Stimulated activated naive CD8-positive, alpha-beta T cell treated with anti-CD3 and anti-CD28 coated beads, Interleukin-15, amount 100 ng/mL, for 72 hours (primary cell): ENCODE data around the gene ANAPC13.

Source experiments
- ATAC-seq: fragments of 150-1000 bp; cut with Tn5 transposase; 2 replicates; pipeline ENCODE4 v1.10.0; 2021; ENCODE audit warnings: mild to moderate bottlenecking, moderate library complexity
- DNase-seq, 2 donors: peaks; one replicate each; pipeline ENCODE4 v3.0.0; 2021 to 2022
- H3K27ac Mint-ChIP-seq, 2 donors: one replicate each; pipeline ENCODE4 v1.8.0; 2022; ENCODE audit warnings: mild to moderate bottlenecking in 2 of 2, mixed read lengths in 2 of 2, moderate library complexity in 2 of 2
- H3K27me3 Mint-ChIP-seq: one replicate; pipeline ENCODE4 v1.8.0; 2022; ENCODE audit warnings: mixed read lengths
- H3K4me1 Mint-ChIP-seq: one replicate; pipeline ENCODE4 v1.8.0; 2022; ENCODE audit warnings: mild to moderate bottlenecking, mixed read lengths
- H3K4me3 Mint-ChIP-seq, 2 donors: one replicate each; pipeline ENCODE4 v1.8.0; 2022; ENCODE audit warnings: mild to moderate bottlenecking in 2 of 2, mixed read lengths in 2 of 2, moderate library complexity in 1 of 2
- H3K9me3 Mint-ChIP-seq, 2 donors: one replicate each; pipeline ENCODE4 v1.8.0; 2022; ENCODE audit warnings: mixed read lengths in 2 of 2

The ANAPC13 gene

GRCh38 chr3:134445636-134446035 lies 40.1 kb downstream of the ANAPC13 start:
- no peak for ATAC-seq
- peaks cover 0 to 17% of the 10 kb centered on the region in 2 donors for H3K9me3 Mint-ChIP-seq
- H3K27me3 Mint-ChIP-seq, result peaks cover 52% of the 10 kb centered on the region
- no peak for DNase-seq
- H3K4me1 Mint-ChIP-seq, result no peaks in the 10 kb centered on the region
- H3K4me3 Mint-ChIP-seq, result no peak overlapping the region
- H3K27ac Mint-ChIP-seq, result no peak overlapping the region

DNA sequence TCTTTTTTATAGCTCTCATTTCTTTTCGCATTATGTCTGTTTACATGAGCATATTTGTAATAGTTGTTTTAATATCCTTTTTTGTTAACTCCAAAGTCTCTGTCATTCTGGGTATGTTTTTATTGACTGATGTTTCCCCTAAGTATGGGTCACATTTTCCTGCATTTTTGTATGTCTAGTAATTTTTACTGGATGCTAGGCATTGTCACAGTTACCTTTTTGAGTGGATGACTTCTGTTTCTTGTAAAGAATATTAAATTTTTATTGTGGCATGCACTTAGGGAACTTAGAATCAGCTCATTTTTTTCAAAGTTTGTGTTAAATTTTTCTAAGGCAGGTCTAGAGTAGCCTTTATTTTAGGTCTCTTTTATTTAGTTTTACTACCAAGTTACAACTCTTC lies 40.7 kb downstream of the ANAPC13 start:
- no peak overlapping the region for H3K4me3 Mint-ChIP-seq
- peaks cover 57% of the 10 kb centered on the region for H3K27me3 Mint-ChIP-seq
- no peak for DNase-seq
- H3K4me1 Mint-ChIP-seq, result no peaks in the 10 kb centered on the region
- peaks cover 0 to 17% of the 10 kb centered on the region in 2 donors for H3K9me3 Mint-ChIP-seq
- no peak overlapping the region for H3K27ac Mint-ChIP-seq
- ATAC-seq, result no peak

DNA sequence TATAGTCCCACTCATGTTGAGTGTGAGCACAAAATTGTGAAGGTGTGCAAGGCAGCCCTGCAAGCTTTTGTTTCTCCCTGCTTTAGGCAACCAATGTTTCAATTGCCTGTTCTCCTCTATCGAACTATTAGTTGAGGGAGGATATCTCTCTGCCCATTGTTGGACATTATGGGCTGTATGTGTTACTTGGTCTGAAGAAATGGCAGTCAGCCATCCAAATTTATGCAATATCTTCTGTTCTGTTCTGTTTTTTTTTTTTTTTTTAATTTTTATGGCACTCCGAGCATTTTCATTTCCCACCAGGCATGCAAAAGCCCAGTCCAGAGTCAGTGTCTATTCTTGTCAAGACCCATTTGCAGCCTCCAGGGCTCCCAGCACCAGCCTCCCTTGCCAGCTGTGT lies 44.0 kb downstream of the ANAPC13 start:
- Mint-ChIP-seq H3K27ac (peak overlapping the region in 1 of 2 donors; percentile 44), H3K9me3 (peaks cover 0 to 17% of the 10 kb centered on the region in 2 donors), H3K27me3 (peaks cover 61% of the 10 kb centered on the region), H3K4me1 (no peaks in the 10 kb centered on the region), H3K4me3 (no peak overlapping the region)
- DNase-seq, result no peak
- ATAC-seq, result no peak

GRCh38 chr3:134441321-134441720 lies 44.5 kb downstream of the ANAPC13 start:
- ATAC-seq (no peak), DNase-seq (no peak)
- Mint-ChIP-seq H3K27ac (no peak overlapping the region), H3K4me3 (no peak overlapping the region), H3K4me1 (no peaks in the 10 kb centered on the region), H3K27me3 (peaks cover 56% of the 10 kb centered on the region), H3K9me3 (peaks cover 0 to 17% of the 10 kb centered on the region in 2 donors)

DNA sequence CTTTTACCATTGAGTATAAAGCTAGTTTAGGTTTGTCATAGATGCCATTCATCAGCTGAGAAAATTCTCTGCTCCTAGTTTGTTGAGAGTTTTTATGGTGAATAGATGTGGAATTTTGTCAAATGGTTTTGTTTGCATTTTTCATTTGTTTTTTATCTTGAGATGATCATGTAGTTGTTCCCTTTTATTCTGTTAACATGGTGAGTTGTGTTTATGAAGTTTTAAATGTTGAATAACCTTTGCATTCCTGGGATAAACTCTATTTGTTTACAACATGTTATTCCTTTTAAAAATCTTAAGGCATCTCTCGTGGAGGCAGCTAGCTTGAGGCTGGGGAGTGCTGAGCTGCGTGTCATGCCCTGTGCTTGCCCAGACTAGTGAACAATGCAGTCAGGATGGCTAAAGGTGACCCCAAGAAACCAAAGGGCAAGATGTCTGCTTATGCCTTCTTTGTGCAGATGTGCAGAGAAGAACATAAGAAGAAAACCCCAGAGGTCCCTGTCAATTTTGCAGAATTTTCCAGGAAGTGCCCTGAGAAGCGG lies 48.5 kb downstream of the ANAPC13 start:
- H3K27me3 Mint-ChIP-seq, result peaks cover 43% of the 10 kb centered on the region
- DNase-seq, result no peak
- no peaks in the 10 kb centered on the region for H3K4me1 Mint-ChIP-seq
- no peak for ATAC-seq
- H3K9me3 Mint-ChIP-seq, result no peaks in the 10 kb centered on the region
- H3K4me3 Mint-ChIP-seq, result no peak overlapping the region
- no peak overlapping the region for H3K27ac Mint-ChIP-seq

- Mint-ChIP-seq H3K27ac (no peak overlapping the region), H3K4me1 (no peaks in the 10 kb centered on the region), H3K9me3 (no peaks in the 10 kb centered on the region), H3K27me3 (peaks cover 47% of the 10 kb centered on the region), H3K4me3 (no peak overlapping the region)
- no peak for DNase-seq
- ATAC-seq, result no peak
Observed at GRCh38 chr3:134432236-134432635, 53.5 kb downstream of the ANAPC13 start.

GRCh38 chr3:134430950-134431445 lies 54.8 kb downstream of the ANAPC13 start:
- no peak overlapping the region for H3K4me3 Mint-ChIP-seq
- H3K4me1 Mint-ChIP-seq, result no peaks in the 10 kb centered on the region
- no peak for ATAC-seq
- DNase-seq, result no peak
- H3K9me3 Mint-ChIP-seq, result no peaks in the 10 kb centered on the region
- H3K27me3 Mint-ChIP-seq, result peaks cover 46% of the 10 kb centered on the region
- no peak overlapping the region for H3K27ac Mint-ChIP-seq

DNA sequence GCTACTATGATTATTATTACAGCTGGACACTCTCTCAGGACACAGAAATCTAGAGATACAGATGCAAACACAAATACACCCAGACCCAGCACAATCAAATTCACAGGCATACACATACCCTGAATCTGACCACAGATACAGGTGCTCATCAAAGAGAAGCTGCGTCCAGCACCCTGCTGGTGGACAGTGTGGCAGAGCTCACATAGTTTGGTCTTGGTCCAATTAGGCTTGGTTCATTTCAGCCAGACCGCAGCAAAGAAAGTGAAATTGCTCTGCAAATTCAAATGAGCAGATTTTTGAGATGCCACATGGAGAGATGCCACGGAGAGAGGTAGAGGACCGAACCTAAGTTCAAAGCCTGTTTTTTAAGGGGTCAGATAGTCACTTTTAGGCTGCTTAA lies 55.6 kb downstream of the ANAPC13 start:
- no peaks in the 10 kb centered on the region for H3K4me1 Mint-ChIP-seq
- ATAC-seq, result no peak
- no peak overlapping the region for H3K4me3 Mint-ChIP-seq
- no peak for DNase-seq
- H3K9me3 Mint-ChIP-seq, result no peaks in the 10 kb centered on the region
- H3K27ac Mint-ChIP-seq, result no peak overlapping the region
- peaks cover 46% of the 10 kb centered on the region for H3K27me3 Mint-ChIP-seq

DNA sequence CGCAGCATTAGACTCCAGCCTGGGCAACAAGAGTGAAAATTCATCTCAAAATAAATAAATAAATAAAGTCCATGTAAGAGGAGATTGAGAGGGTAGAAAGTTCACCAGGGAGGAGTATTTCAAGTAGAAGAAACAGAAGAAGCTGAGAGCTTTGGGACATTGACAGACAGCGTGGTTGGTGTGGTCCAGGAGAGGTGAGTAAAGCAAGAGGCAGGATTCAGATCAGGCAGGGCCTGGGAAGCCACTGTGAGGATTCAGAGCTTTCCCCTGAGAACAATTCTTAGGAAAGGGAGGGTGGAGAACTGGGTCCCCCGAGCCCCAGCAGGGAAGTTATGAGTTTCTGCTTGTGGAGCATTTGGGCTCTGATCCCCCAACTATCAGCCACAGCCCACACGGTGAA lies 57.4 kb downstream of the ANAPC13 start:
- no peak for DNase-seq
- H3K4me3 Mint-ChIP-seq, result no peak overlapping the region
- peaks cover 46% of the 10 kb centered on the region for H3K27me3 Mint-ChIP-seq
- no peak overlapping the region for H3K27ac Mint-ChIP-seq
- no peak for ATAC-seq
- H3K4me1 Mint-ChIP-seq, result no peaks in the 10 kb centered on the region
- no peaks in the 10 kb centered on the region for H3K9me3 Mint-ChIP-seq
